Measurements from ENCODE around the gene ZNF831. TPM values are rescaled to one million over a fixed set of nuclear protein-coding genes. Genes with fewer than 3 reads are reported as not detected.

ZNF831 gene
- polyA plus RNA-seq, 2 donors = 0.09 to 0.16 TPM

GRCh38 chr20:59138114-59138748, 25.4 kb upstream of the ZNF831 start:
- no peaks in the 10 kb centered on the region for H3K9me3 ChIP-seq (ENCODE audit: control insufficient read depth in 2 of 2, insufficient read depth in 1 of 2, low read depth in 1 of 2, low read length in 1 of 2)
- H3K4me1 ChIP-seq (ENCODE audit: control insufficient read depth in 2 of 2, insufficient read depth in 2 of 2, low read length in 1 of 2) = peaks cover 0 to 4% of the 10 kb centered on the region in 2 donors
- H3K27ac ChIP-seq (ENCODE audit: low read depth in 2 of 2, low read length in 1 of 2) = no peak overlapping the region
- no peak overlapping the region for H3K4me3 ChIP-seq (ENCODE audit: low read depth in 1 of 2, low read length in 2 of 2)
- WGBS, 2 donors = 75 to 84% methylated on average over 6 of the region's 6 CpGs
- no peaks in the 10 kb centered on the region for H3K36me3 ChIP-seq (ENCODE audit: control insufficient read depth in 2 of 2, insufficient read depth in 2 of 2, low read length in 1 of 2)
- H3K27me3 ChIP-seq (ENCODE audit: control insufficient read depth in 1 of 2, insufficient read depth in 2 of 2, low read length in 2 of 2) = no peaks in the 10 kb centered on the region

GRCh38 chr20:59139998-59140397, 23.6 kb upstream of the ZNF831 start:
- Histone ChIP-seq H3K36me3 (ENCODE audit: control insufficient read depth in 2 of 2, insufficient read depth in 2 of 2, low read length in 1 of 2) (no peaks in the 10 kb centered on the region), H3K27ac (ENCODE audit: low read depth in 2 of 2, low read length in 1 of 2) (no peak overlapping the region), H3K27me3 (ENCODE audit: control insufficient read depth in 1 of 2, insufficient read depth in 2 of 2, low read length in 2 of 2) (no peaks in the 10 kb centered on the region), H3K9me3 (ENCODE audit: control insufficient read depth in 2 of 2, insufficient read depth in 1 of 2, low read depth in 1 of 2, low read length in 1 of 2) (no peaks in the 10 kb centered on the region), H3K4me3 (ENCODE audit: low read depth in 1 of 2, low read length in 2 of 2) (no peak overlapping the region), H3K4me1 (ENCODE audit: control insufficient read depth in 2 of 2, insufficient read depth in 2 of 2, low read length in 1 of 2) (peaks cover 0 to 4% of the 10 kb centered on the region in 2 donors)
- WGBS, 2 donors = 68 to 75% methylated on average over 1 of the region's 1 CpG

GRCh38 chr20:59141818-59142581, 21.6 kb upstream of the ZNF831 start:
- WGBS, 2 donors = 79 to 83% methylated on average over 13 of the region's 13 CpGs
- H3K27me3 ChIP-seq (ENCODE audit: control insufficient read depth in 1 of 2, insufficient read depth in 2 of 2, low read length in 2 of 2) = no peaks in the 10 kb centered on the region
- H3K27ac ChIP-seq (ENCODE audit: low read depth in 2 of 2, low read length in 1 of 2) = no peak overlapping the region
- H3K36me3 ChIP-seq (ENCODE audit: control insufficient read depth in 2 of 2, insufficient read depth in 2 of 2, low read length in 1 of 2) = no peaks in the 10 kb centered on the region
- H3K4me1 ChIP-seq (ENCODE audit: control insufficient read depth in 2 of 2, insufficient read depth in 2 of 2, low read length in 1 of 2) = no peaks in the 10 kb centered on the region
- no peak overlapping the region for H3K4me3 ChIP-seq (ENCODE audit: low read depth in 1 of 2, low read length in 2 of 2)
- H3K9me3 ChIP-seq (ENCODE audit: control insufficient read depth in 2 of 2, insufficient read depth in 1 of 2, low read depth in 1 of 2, low read length in 1 of 2) = no peaks in the 10 kb centered on the region

- 81 to 91% methylated on average over 5 of the region's 5 CpGs for WGBS, 2 donors
- no peaks in the 10 kb centered on the region for H3K36me3 ChIP-seq (ENCODE audit: control insufficient read depth in 2 of 2, insufficient read depth in 2 of 2, low read length in 1 of 2)
These were observed 20.3 kb upstream of the ZNF831 start for GRCh38 chr20:59143326-59143725.

GRCh38 chr20:59144179-59144830, 19.3 kb upstream of the ZNF831 start:
- H3K27ac ChIP-seq (ENCODE audit: low read depth in 2 of 2, low read length in 1 of 2) = no peak overlapping the region
- no peaks in the 10 kb centered on the region for H3K36me3 ChIP-seq (ENCODE audit: control insufficient read depth in 2 of 2, insufficient read depth in 2 of 2, low read length in 1 of 2)
- H3K27me3 ChIP-seq (ENCODE audit: control insufficient read depth in 1 of 2, insufficient read depth in 2 of 2, low read length in 2 of 2) = no peaks in the 10 kb centered on the region
- H3K4me3 ChIP-seq (ENCODE audit: low read depth in 1 of 2, low read length in 2 of 2) = no peak overlapping the region
- 80 to 84% methylated on average over 9 of the region's 9 CpGs for WGBS, 2 donors
- no peaks in the 10 kb centered on the region for H3K4me1 ChIP-seq (ENCODE audit: control insufficient read depth in 2 of 2, insufficient read depth in 2 of 2, low read length in 1 of 2)
- no peaks in the 10 kb centered on the region for H3K9me3 ChIP-seq (ENCODE audit: control insufficient read depth in 2 of 2, insufficient read depth in 1 of 2, low read depth in 1 of 2, low read length in 1 of 2)

More at GRCh38 chr20:59143326-59143725, 20.3 kb upstream of the ZNF831 start:
- Histone ChIP-seq H3K27me3 (ENCODE audit: control insufficient read depth in 1 of 2, insufficient read depth in 2 of 2, low read length in 2 of 2) (no peaks in the 10 kb centered on the region), H3K4me1 (ENCODE audit: control insufficient read depth in 2 of 2, insufficient read depth in 2 of 2, low read length in 1 of 2) (no peaks in the 10 kb centered on the region), H3K27ac (ENCODE audit: low read depth in 2 of 2, low read length in 1 of 2) (no peak overlapping the region), H3K9me3 (ENCODE audit: control insufficient read depth in 2 of 2, insufficient read depth in 1 of 2, low read depth in 1 of 2, low read length in 1 of 2) (no peaks in the 10 kb centered on the region), H3K4me3 (ENCODE audit: low read depth in 1 of 2, low read length in 2 of 2) (no peak overlapping the region)

GRCh38 chr20:59144831-59145196, 18.8 kb upstream of the ZNF831 start:
- no peaks in the 10 kb centered on the region for H3K36me3 ChIP-seq (ENCODE audit: control insufficient read depth in 2 of 2, insufficient read depth in 2 of 2, low read length in 1 of 2)
- H3K27ac ChIP-seq (ENCODE audit: low read depth in 2 of 2, low read length in 1 of 2) = peak overlapping the region in 1 of 2 donors; percentile 37
- no peaks in the 10 kb centered on the region for H3K27me3 ChIP-seq (ENCODE audit: control insufficient read depth in 1 of 2, insufficient read depth in 2 of 2, low read length in 2 of 2)
- H3K4me1 ChIP-seq (ENCODE audit: control insufficient read depth in 2 of 2, insufficient read depth in 2 of 2, low read length in 1 of 2) = no peaks in the 10 kb centered on the region
- WGBS, 2 donors = 89 to 94% methylated on average over 4 of the region's 4 CpGs
- no peak overlapping the region for H3K4me3 ChIP-seq (ENCODE audit: low read depth in 1 of 2, low read length in 2 of 2)
- no peaks in the 10 kb centered on the region for H3K9me3 ChIP-seq (ENCODE audit: control insufficient read depth in 2 of 2, insufficient read depth in 1 of 2, low read depth in 1 of 2, low read length in 1 of 2)

GRCh38 chr20:59145247-59145923, 18.2 kb upstream of the ZNF831 start:
- H3K4me1 ChIP-seq (ENCODE audit: control insufficient read depth in 2 of 2, insufficient read depth in 2 of 2, low read length in 1 of 2) = peaks cover 0 to under 1% of the 10 kb centered on the region in 2 donors
- no peaks in the 10 kb centered on the region for H3K9me3 ChIP-seq (ENCODE audit: control insufficient read depth in 2 of 2, insufficient read depth in 1 of 2, low read depth in 1 of 2, low read length in 1 of 2)
- H3K27ac ChIP-seq (ENCODE audit: low read depth in 2 of 2, low read length in 1 of 2) = no peak overlapping the region
- H3K27me3 ChIP-seq (ENCODE audit: control insufficient read depth in 1 of 2, insufficient read depth in 2 of 2, low read length in 2 of 2) = no peaks in the 10 kb centered on the region
- H3K4me3 ChIP-seq (ENCODE audit: low read depth in 1 of 2, low read length in 2 of 2) = no peak overlapping the region
- no peaks in the 10 kb centered on the region for H3K36me3 ChIP-seq (ENCODE audit: control insufficient read depth in 2 of 2, insufficient read depth in 2 of 2, low read length in 1 of 2)
- WGBS, 2 donors = 82 to 86% methylated on average over 5 of the region's 5 CpGs

GRCh38 chr20:59145924-59146779, 17.5 kb upstream of the ZNF831 start:
- Histone ChIP-seq H3K9me3 (ENCODE audit: control insufficient read depth in 2 of 2, insufficient read depth in 1 of 2, low read depth in 1 of 2, low read length in 1 of 2) (no peaks in the 10 kb centered on the region), H3K36me3 (ENCODE audit: control insufficient read depth in 2 of 2, insufficient read depth in 2 of 2, low read length in 1 of 2) (no peaks in the 10 kb centered on the region), H3K27me3 (ENCODE audit: control insufficient read depth in 1 of 2, insufficient read depth in 2 of 2, low read length in 2 of 2) (no peaks in the 10 kb centered on the region), H3K27ac (ENCODE audit: low read depth in 2 of 2, low read length in 1 of 2) (peak overlapping the region; percentile 63 to 65), H3K4me1 (ENCODE audit: control insufficient read depth in 2 of 2, insufficient read depth in 2 of 2, low read length in 1 of 2) (peaks cover 5 to 6% of the 10 kb centered on the region in 2 donors), H3K4me3 (ENCODE audit: low read depth in 1 of 2, low read length in 2 of 2) (peak overlapping the region in 1 of 2 donors; percentile 25)
- 59 to 67% methylated on average over 23 of the region's 23 CpGs for WGBS, 2 donors
